ENCODE data around the gene ZBTB43.

ZBTB43 gene

GRCh38 chr9:126880947-126881332, 76.1 kb downstream of the ZBTB43 start:
- Histone ChIP-seq H3K4me1 (ENCODE audit: control insufficient read depth, insufficient read depth, low read length) (no peaks in the 10 kb centered on the region), H3K9ac (ENCODE audit: low read depth, low read length) (no peak overlapping the region), H3K36me3 (ENCODE audit: insufficient read depth, low read length) (peaks cover 30% of the 10 kb centered on the region), H3K9me3 (replicated peaks; ENCODE audit: low read length) (no peaks in the 10 kb centered on the region), H3K27me3 (ENCODE audit: control insufficient read depth, insufficient read depth, low read length) (no peaks in the 10 kb centered on the region), H3K4me2 (ENCODE audit: low read length) (no peak overlapping the region), H3K4me3 (ENCODE audit: low read length) (no peak overlapping the region)

GRCh38 chr9:126882746-126883145, 77.9 kb downstream of the ZBTB43 start:
- Histone ChIP-seq H3K4me1 (ENCODE audit: control insufficient read depth, insufficient read depth, low read length) (no peaks in the 10 kb centered on the region), H3K36me3 (ENCODE audit: insufficient read depth, low read length) (peaks cover 30% of the 10 kb centered on the region), H3K9me3 (replicated peaks; ENCODE audit: low read length) (no peaks in the 10 kb centered on the region), H3K27me3 (ENCODE audit: control insufficient read depth, insufficient read depth, low read length) (no peaks in the 10 kb centered on the region), H3K9ac (ENCODE audit: low read depth, low read length) (no peak overlapping the region), H3K4me3 (ENCODE audit: low read length) (no peak overlapping the region), H3K4me2 (ENCODE audit: low read length) (no peak overlapping the region)

- no peak overlapping the region for H3K4me3 ChIP-seq (ENCODE audit: low read length)
- H3K4me2 ChIP-seq (ENCODE audit: low read length): no peak overlapping the region
- H3K9me3 ChIP-seq (replicated peaks; ENCODE audit: low read length): no peaks in the 10 kb centered on the region
- H3K36me3 ChIP-seq (ENCODE audit: insufficient read depth, low read length): peaks cover 30% of the 10 kb centered on the region
- no peaks in the 10 kb centered on the region for H3K27me3 ChIP-seq (ENCODE audit: control insufficient read depth, insufficient read depth, low read length)
- H3K9ac ChIP-seq (ENCODE audit: low read depth, low read length): no peak overlapping the region
- no peaks in the 10 kb centered on the region for H3K4me1 ChIP-seq (ENCODE audit: control insufficient read depth, insufficient read depth, low read length)
Observed at GRCh38 chr9:126883636-126884035, 78.8 kb downstream of the ZBTB43 start.

- Histone ChIP-seq H3K27me3 (ENCODE audit: control insufficient read depth, insufficient read depth, low read length) (no peaks in the 10 kb centered on the region), H3K4me2 (ENCODE audit: low read length) (no peak overlapping the region), H3K4me3 (ENCODE audit: low read length) (no peak overlapping the region), H3K9me3 (replicated peaks; ENCODE audit: low read length) (no peaks in the 10 kb centered on the region), H3K4me1 (ENCODE audit: control insufficient read depth, insufficient read depth, low read length) (no peaks in the 10 kb centered on the region), H3K9ac (ENCODE audit: low read depth, low read length) (no peak overlapping the region), H3K36me3 (ENCODE audit: insufficient read depth, low read length) (peaks cover 20% of the 10 kb centered on the region)
Observed at GRCh38 chr9:126885131-126885641, 80.3 kb downstream of the ZBTB43 start.

GRCh38 chr9:126886034-126886822, 81.4 kb downstream of the ZBTB43 start:
- Histone ChIP-seq H3K4me3 (ENCODE audit: low read length) (no peak overlapping the region), H3K9ac (ENCODE audit: low read depth, low read length) (no peak overlapping the region), H3K36me3 (ENCODE audit: insufficient read depth, low read length) (peaks cover 10% of the 10 kb centered on the region), H3K4me1 (ENCODE audit: control insufficient read depth, insufficient read depth, low read length) (no peaks in the 10 kb centered on the region), H3K9me3 (replicated peaks; ENCODE audit: low read length) (no peaks in the 10 kb centered on the region), H3K4me2 (ENCODE audit: low read length) (no peak overlapping the region), H3K27me3 (ENCODE audit: control insufficient read depth, insufficient read depth, low read length) (no peaks in the 10 kb centered on the region)

GRCh38 chr9:126886897-126887296, 82.1 kb downstream of the ZBTB43 start:
- Histone ChIP-seq H3K4me3 (ENCODE audit: low read length) (no peak overlapping the region), H3K9me3 (replicated peaks; ENCODE audit: low read length) (no peaks in the 10 kb centered on the region), H3K36me3 (ENCODE audit: insufficient read depth, low read length) (peaks cover 7% of the 10 kb centered on the region), H3K4me1 (ENCODE audit: control insufficient read depth, insufficient read depth, low read length) (no peaks in the 10 kb centered on the region), H3K27me3 (ENCODE audit: control insufficient read depth, insufficient read depth, low read length) (no peaks in the 10 kb centered on the region), H3K9ac (ENCODE audit: low read depth, low read length) (no peak overlapping the region), H3K4me2 (ENCODE audit: low read length) (no peak overlapping the region)
